ENCODE results near the gene RIPOR3.
"Not testable (repeated sequence)": the region's sequence is repeated elsewhere in the genome, so short reads cannot be mapped to it uniquely, and the experiment has no call there.

Gene RIPOR3

DNA sequence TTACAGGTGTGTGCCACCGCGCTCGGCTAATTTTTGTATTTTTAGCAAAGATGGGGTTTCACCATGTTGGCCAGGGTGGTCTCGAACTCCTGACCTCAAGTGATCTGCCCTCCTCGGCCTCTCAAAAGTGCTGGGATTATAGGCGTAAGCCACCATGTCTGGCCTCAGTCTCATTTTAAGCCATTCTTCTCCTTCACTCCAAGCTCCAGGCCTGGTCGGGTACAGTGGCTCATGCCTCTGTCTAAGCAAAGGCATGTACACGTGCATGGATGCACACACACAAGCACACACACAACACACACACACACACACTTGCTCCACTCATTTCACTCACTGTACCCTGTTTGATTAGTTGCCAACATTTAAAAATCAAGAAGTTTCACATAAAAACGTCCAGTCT lies 32.3 kb upstream of the RIPOR3 start:
- DNase-seq: no peak

- DNase-seq: no peak
Observed at GRCh38 chr20:50722424-50723155, 31.2 kb upstream of the RIPOR3 start.

- DNase-seq: no peak
Observed at GRCh38 chr20:50721881-50722281, 30.5 kb upstream of the RIPOR3 start.

- no peak for DNase-seq
Observed at GRCh38 chr20:50720582-50720981, 29.2 kb upstream of the RIPOR3 start.

DNA sequence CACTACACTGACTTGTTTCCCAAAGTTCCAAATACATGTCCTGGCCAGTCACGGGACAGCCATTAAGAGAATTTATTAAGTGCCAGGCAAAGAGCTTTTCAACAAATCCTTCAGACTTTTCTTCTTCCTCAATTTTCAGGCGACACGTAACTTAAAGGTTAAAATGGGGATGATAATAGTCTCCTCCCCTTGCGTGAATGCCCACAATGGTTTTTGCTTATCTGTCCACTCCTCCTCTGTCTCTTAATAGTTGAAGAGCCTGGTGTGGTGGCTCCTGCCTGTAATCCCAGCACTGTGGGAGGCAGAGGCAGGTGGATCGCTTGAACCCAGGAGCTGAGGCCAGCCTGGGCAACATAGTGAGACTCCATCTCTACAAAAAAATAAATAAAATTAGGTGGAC lies 28.7 kb upstream of the RIPOR3 start:
- no peak for DNase-seq

GRCh38 chr20:50719328-50719727 lies 28.0 kb upstream of the RIPOR3 start:
- no peak for DNase-seq

GRCh38 chr20:50717974-50718761 lies 26.8 kb upstream of the RIPOR3 start:
- no peak for DNase-seq

DNA sequence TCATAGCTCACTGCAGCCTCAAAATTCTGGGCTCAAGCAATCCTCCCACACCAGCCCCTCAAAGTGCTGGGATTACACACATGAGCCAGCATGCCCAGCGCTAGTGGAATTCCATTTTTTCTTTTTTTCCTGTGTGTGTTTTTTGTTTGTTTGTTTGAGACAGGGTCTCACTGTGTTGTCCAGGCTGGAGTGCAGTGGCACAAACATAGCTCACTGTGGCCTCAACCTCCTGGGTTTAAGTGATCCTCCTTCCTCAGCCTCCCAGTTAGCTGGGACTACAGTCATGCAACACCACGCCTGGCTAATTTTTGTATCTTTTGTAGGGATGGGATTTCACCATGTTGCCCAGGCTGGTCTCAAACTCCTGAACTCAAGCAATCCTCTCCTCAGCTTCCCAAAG lies 26.0 kb upstream of the RIPOR3 start:
- DNase-seq: no peak

DNA sequence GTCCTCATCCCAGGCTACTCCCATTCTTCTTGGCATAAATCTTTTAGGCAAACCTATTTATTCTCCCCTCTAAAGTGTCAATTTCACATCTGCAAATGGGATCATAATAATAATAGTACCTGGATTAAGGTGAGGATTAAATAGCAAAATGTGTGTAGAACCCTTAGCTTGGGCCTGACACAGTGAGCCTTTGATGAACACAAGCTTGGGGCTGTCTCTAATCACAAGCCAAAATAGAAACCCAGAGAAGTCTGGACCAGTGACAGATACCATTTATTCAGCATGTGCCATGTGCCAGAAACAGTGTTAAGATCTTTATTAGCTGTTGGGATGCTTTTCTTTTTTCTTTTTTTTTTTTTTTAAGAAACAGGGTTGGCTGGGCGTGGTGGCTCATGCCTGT lies 25.2 kb upstream of the RIPOR3 start:
- DNase-seq: no peak

- no peak for DNase-seq
Observed at GRCh38 chr20:50715694-50716093, 24.4 kb upstream of the RIPOR3 start.

DNA sequence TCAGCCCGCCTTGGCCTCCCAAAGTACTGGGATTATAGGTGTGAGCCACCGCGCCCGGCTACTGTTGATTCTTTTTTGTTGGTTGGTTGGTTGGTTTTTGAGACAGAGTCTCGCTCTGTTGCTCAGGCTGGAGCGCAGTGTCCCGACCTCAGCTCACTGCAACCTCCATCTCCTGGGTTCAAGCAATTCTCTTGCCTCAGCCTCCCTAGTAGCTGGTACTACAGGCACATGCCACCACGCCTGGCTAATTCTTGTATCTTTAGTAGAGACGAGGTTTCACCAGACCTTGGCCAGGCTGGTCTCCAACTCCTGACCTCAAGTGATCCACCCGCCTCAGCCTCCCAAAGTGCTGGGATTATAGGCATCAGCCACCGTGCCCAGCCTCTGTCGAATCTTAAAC lies 23.1 kb upstream of the RIPOR3 start:
- not testable (repeated sequence) for DNase-seq

DNA sequence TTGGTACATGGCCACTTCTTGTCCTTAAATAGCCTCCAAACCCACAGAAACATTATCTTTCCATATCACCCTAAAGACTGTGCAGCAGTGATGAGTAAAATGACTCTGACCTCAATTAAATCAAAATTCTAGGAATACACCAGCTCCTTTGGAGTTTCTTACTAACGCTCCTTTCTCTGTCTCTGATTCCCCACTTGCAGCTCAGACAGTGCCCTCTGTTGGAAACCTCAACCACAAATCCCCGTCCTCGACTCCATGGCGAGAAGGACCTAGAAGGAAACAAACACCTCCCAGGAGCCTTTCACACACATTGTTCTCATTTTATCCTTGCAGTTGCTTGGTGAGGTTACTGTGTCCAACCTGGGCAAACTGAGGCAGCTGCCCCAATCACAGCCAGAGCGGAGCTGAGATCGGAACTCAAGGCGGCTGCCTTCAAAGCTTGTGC lies 22.3 kb upstream of the RIPOR3 start:
- no peak for DNase-seq

DNA sequence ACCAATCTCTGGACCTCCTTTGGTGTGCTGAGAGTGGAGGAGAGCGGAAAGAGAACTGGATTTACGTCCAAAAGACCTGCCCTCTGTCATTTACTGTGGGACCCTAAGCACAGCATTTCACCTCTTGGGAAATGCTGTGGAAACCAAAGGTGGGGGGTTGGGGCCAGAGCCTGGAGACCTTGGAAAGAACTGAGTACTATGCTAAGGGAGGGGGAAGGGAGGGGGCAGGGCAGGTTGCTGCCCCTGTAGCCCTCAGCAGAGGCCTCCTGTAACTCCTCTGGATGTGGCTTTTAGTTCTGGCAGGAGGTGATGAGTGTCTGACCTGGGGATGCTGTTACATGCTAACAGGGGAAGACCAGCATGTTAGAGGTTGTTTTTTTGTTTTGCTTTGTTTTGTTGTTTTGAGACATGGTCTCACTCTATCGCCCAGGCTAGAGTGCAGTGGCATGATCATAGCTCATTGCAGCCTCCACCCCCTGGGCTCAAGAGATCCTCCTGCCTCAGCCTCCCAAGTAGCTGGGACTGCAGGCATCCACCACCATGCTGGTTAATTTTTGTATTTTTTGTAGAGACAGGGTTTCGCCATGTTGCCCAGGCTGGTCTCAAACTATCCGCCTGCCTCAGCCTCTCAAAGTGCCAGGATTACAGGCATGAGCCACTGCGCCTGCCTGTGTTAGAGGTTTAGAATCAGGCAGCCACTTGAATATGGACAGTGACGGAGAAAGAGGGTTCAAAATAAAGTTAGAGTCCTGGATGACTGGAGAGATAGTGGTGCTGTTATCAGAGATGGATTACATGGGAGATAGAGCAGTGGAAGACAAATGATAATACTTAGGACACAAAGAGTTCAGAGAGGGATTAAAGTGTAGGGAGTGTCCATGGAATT lies 21.7 kb upstream of the RIPOR3 start:
- DNase-seq: no peak

DNA sequence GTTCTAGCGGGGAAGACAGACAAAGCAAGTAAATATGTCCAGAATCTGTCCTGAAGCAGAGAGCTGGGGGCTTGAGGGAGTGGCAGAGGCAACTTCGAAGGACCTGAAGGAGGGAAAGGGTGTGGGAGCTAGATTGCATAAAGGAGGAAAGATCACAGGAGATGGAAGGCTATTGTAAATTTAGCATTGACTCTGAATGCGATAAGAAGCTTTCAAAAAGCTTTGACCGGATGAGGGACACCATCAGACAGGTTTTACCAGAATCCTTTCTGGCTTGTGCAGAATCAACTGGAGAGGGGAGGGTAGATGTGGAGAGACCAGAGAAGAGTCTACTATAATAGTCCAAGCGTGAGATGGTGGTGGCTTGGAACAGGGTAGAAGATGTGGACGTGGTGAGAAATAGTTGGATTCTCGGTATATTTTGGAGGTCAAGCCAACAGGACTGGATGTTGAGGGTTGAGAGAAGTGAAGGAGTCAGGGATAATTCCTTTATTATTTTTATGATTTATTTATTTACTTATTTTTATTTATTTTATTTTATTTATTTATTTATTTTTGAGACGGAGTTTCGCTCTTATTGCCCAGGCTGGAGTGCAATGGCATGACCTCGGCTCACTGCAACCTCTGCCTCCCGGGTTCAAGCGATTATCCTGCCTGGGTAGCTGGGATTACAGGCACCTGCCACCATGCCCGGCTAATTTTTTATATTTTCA lies 19.9 kb upstream of the RIPOR3 start:
- no peak for DNase-seq

DNA sequence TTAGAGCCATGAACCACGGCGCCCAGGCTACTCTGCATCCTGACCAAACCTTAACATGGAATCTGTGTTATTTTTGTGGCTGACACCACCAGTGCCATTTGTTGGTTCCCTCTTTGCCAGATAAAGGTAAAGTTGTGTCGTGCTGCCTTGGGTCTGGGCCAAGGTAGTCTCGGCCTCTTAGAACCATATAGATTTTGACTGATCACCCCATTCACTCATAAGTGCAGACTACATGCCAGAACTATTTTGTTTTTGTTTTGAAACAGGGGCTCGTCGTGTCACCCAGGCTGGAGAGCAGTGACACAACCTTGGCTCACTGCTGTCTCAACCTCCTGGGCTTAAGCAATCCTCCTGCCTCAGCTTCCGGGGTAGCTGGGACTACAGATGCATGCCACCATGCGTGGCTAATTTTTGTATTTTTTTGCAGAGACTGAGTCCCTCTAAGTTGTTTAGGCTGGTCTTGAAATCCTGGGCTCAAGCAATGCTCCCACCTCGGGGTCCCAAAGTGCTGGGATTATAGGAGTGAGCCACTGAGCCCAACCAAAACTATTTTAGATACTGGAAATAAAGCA lies 19.2 kb upstream of the RIPOR3 start:
- no peak for DNase-seq

- DNase-seq: no peak
Observed at GRCh38 chr20:50709636-50709973, 18.3 kb upstream of the RIPOR3 start.

- no peak for DNase-seq
Observed at GRCh38 chr20:50708845-50709635, 17.7 kb upstream of the RIPOR3 start.

DNA sequence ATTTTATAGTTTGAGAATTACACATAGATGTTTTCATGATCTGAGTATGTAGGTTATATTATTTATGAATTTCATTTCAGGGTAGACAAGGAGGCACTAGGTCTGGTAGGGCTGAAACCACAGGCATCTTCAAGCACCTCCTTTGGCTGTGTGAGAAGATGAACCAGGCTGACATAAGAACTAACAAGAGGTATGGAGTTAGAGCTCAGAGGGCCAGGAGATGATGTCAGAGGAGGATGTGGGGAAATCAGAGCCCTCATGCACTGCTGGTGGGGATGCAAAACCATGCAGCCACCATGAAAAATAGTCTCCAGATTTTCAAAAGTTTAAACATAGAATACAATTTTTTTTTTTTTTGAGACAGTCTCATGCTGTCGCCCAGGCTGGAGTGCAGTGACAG lies 13.6 kb upstream of the RIPOR3 start:
- DNase-seq: no peak

GRCh38 chr20:50704514-50704913 lies 13.2 kb upstream of the RIPOR3 start:
- no peak for DNase-seq

DNA sequence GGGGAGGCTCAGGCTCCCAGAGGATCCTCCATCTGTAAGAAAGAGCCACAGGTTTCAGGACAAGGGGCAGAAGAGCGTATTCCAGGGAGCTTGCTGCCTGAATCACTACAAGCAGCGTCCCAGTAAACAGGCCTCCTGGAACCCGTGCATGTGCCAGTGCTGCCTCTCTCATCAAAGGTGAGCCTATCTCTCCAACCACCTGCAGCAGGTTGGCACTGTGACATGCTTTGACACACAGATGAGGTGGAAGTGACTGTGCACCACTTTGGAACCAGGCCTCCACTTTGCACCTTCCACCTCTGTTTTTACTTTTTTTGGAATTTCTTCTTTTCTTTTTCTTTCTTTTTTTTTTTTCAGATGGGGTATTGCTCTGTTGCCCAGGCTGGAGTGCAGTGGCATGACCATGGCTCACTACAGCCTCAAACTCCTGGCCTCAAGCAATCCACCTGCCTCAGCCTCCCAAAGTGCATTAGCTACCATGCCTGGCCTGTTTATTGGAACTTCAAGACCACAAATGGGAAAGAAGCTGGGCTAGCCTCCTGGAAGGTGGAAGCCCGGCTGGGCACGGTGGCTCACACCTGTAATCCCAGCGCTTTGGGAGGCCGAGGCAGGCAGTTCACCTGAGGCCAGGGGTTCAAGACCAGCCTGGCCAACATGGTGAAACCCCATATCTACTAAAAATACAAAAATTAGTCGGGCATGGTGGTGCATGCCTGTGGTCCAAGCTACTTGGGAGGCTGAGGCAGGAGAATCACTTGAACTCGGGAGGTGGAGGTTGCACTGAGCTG lies 12.5 kb upstream of the RIPOR3 start:
- DNase-seq: not testable (repeated sequence)
